Hepatocyte (in vitro differentiated cells): ENCODE results near the gene EIF2B4.

Experiments
- EZH2 ChIP-seq: fragments of 200-600 bp; sonication (generic); IDR thresholded peaks from 2 replicates; pipeline ENCODE4 v1.6.1; 2016; ENCODE audit warnings: antibody characterized with exemption, mild to moderate bottlenecking, borderline replicate concordance
- EZH2phosphoT487 ChIP-seq: fragments of 200-600 bp; sonication (generic); IDR thresholded peaks from one replicate; pipeline ENCODE4 v1.6.1; 2018; ENCODE audit warnings: antibody characterized with exemption, mild to moderate bottlenecking, low read depth, moderate library complexity; ENCODE audit not compliant: unreplicated experiment, severe bottlenecking
- TF ChIP-seq, protein P1 (sequence below): fragments of 200-600 bp; sonication (generic); IDR thresholded peaks from 2 replicates; pipeline ENCODE4 v1.5.1; 2016; ENCODE audit warnings: antibody characterized with exemption, mild to moderate bottlenecking; ENCODE audit not compliant: poor library complexity

DNA sequence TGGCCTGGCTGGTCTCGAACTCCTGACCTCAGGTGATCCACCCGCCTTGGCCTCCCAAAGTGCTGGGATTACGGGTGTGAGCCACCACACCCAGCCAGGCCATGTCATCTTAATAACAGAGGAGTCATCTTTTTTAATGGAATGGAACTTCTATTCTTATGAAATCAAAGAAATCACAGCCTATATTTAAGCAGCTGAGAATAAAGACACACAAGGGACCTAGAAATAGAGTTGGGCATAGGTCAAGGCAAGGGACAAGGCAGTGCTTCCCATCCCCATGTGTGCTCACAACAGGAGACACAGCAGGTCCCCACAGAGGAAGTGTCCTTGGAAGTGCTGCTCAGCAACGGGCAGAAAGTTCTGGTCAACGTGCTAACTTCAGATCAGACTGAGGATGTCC, 3.4 kb upstream of the EIF2B4 start:
- TF ChIP-seq EZH2 (no peak), EZH2phosphoT487 (no peak)
- TF ChIP-seq, protein P1, sequence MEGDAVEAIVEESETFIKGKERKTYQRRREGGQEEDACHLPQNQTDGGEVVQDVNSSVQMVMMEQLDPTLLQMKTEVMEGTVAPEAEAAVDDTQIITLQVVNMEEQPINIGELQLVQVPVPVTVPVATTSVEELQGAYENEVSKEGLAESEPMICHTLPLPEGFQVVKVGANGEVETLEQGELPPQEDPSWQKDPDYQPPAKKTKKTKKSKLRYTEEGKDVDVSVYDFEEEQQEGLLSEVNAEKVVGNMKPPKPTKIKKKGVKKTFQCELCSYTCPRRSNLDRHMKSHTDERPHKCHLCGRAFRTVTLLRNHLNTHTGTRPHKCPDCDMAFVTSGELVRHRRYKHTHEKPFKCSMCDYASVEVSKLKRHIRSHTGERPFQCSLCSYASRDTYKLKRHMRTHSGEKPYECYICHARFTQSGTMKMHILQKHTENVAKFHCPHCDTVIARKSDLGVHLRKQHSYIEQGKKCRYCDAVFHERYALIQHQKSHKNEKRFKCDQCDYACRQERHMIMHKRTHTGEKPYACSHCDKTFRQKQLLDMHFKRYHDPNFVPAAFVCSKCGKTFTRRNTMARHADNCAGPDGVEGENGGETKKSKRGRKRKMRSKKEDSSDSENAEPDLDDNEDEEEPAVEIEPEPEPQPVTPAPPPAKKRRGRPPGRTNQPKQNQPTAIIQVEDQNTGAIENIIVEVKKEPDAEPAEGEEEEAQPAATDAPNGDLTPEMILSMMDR = no peak
